ENCODE results near the gene SMIM35.

DNA sequence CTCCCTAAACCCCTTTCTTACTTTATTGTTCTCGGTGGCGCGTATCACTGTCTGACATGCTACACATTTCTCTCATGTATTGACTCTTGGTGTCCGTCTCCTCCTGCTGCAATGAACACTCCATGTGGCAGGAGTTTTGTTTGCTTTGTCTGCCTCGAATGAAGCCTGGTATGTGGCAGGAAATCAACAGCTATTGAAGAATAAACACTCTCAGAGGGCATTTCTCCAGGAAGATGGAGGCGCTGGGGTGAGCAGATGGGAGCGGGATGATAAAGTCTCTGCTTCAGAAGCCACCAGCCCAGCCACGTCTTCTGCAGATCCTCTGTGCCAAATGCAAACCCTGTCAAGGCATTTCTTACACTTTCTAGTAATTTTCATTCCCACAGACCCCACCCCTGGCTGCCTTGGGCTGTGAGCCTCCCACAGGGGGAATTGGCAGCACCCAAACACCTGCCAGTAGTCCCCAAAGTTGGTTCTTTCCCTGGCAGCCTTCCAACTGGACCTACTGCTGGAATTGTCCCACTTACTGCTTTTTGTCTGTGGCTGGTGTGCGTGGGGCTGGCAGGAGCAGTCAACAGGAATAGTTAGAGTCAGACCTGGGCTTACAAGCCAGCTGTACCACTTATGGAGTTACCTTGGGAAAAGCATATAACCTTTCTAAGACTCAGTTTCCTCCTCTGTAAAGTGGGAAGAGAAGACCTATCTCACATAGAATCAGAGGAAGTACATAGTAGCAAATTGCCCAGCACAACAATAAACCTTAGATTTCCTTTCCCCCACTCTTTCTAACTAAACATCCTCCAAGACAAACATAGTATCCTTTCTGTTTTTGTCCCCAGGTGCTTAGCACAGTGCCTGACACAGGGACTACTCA is 113.9 kb downstream of the SMIM35 start:
- TF ChIP-seq, protein P1, sequence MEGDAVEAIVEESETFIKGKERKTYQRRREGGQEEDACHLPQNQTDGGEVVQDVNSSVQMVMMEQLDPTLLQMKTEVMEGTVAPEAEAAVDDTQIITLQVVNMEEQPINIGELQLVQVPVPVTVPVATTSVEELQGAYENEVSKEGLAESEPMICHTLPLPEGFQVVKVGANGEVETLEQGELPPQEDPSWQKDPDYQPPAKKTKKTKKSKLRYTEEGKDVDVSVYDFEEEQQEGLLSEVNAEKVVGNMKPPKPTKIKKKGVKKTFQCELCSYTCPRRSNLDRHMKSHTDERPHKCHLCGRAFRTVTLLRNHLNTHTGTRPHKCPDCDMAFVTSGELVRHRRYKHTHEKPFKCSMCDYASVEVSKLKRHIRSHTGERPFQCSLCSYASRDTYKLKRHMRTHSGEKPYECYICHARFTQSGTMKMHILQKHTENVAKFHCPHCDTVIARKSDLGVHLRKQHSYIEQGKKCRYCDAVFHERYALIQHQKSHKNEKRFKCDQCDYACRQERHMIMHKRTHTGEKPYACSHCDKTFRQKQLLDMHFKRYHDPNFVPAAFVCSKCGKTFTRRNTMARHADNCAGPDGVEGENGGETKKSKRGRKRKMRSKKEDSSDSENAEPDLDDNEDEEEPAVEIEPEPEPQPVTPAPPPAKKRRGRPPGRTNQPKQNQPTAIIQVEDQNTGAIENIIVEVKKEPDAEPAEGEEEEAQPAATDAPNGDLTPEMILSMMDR (IDR thresholded peaks at IDR 0.05), result no peak
- no peak for TF ChIP-seq EP300 (IDR thresholded peaks at IDR 0.05)
